Liver (tissue), 9 donors: ENCODE measurements around the gene KLHL42. TPM values are rescaled to one million over a fixed set of nuclear protein-coding genes. Genes with fewer than 3 reads are reported as not detected.
"Not testable (repeated sequence)": the region's sequence is repeated elsewhere in the genome, so short reads cannot be mapped to it uniquely, and the experiment has no call there.

ENCODE experiments used
- DNase-seq: peaks from one replicate; pipeline ENCODE4 v3.0.0-alpha.2; 2017; ENCODE audit warnings: low spot score
- H3K27ac ChIP-seq, 2 donors: one replicate each; pipeline ENCODE4 v1.7.0; 2013; ENCODE audit warnings: inconsistent platforms in 2 of 2, low read length in 2 of 2, control low read depth in 1 of 2, low read depth in 1 of 2, mild to moderate bottlenecking in 1 of 2
- H3K27me3 ChIP-seq, 4 donors: one replicate each; pipeline versions ENCODE4 v1.6.1 to v1.7.0; 2013; ENCODE audit warnings: low read length in 3 of 4, inconsistent platforms in 1 of 4, mild to moderate bottlenecking in 1 of 4, moderate library complexity in 1 of 4; ENCODE audit not compliant: control insufficient read depth in 4 of 4, insufficient read depth in 4 of 4
- H3K36me3 ChIP-seq, 4 donors: one replicate each; pipeline versions ENCODE4 v1.6.1 to v1.7.0; 2013; ENCODE audit warnings: low read length in 3 of 4, mild to moderate bottlenecking in 3 of 4, low read depth in 1 of 4, moderate library complexity in 1 of 4; ENCODE audit not compliant: control insufficient read depth in 4 of 4, insufficient read depth in 3 of 4
- H3K4me1 ChIP-seq, 4 donors: one replicate each; pipeline versions ENCODE4 v1.6.1 to v1.7.0; 2013; ENCODE audit warnings: low read length in 3 of 4, mild to moderate bottlenecking in 3 of 4, moderate library complexity in 1 of 4; ENCODE audit not compliant: control insufficient read depth in 4 of 4, insufficient read depth in 4 of 4
- H3K4me3 ChIP-seq, 3 donors: one replicate each; pipeline versions ENCODE4 v1.6.1 to v1.7.0; 2013; ENCODE audit warnings: low read length in 3 of 3, control low read depth in 1 of 3, low read depth in 1 of 3, mild to moderate bottlenecking in 1 of 3
- H3K9ac ChIP-seq, 2 donors: one replicate each; pipeline ENCODE4 v1.7.0; 2013; ENCODE audit warnings: low read length in 2 of 2, mild to moderate bottlenecking in 2 of 2, moderate library complexity in 2 of 2, control low read depth in 1 of 2, low read depth in 1 of 2
- H3K9me3 ChIP-seq, 4 donors: one replicate each; pipeline versions ENCODE4 v1.6.1 to v1.7.0; 2013; ENCODE audit warnings: low read length in 3 of 4; ENCODE audit not compliant: control insufficient read depth in 4 of 4
- ATF3 ChIP-seq: IDR thresholded peaks from 2 replicates; pipeline ENCODE4 v1.6.1; 2016; ENCODE audit warnings: antibody characterized with exemption
- EGR1 ChIP-seq, 2 donors: IDR thresholded peaks; 2 replicates each; pipeline ENCODE4 v1.6.1; 2016 to 2018; ENCODE audit warnings: antibody characterized with exemption in 2 of 2, low read depth in 2 of 2
- FOXA1 ChIP-seq: IDR thresholded peaks from 2 replicates; pipeline ENCODE4 v1.6.1; 2016; ENCODE audit warnings: antibody characterized with exemption
- FOXA2 ChIP-seq: IDR thresholded peaks from 2 replicates; pipeline ENCODE4 v1.6.1; 2016; ENCODE audit warnings: antibody characterized with exemption
- HNF4A ChIP-seq, 2 donors: conservative IDR thresholded peaks; 2 replicates each; pipeline ENCODE4 v1.6.1; 2016; ENCODE audit warnings: antibody characterized with exemption in 2 of 2, mild to moderate bottlenecking in 2 of 2
- HNF4G ChIP-seq: IDR thresholded peaks from 2 replicates; pipeline ENCODE4 v1.6.1; 2016; ENCODE audit warnings: antibody characterized with exemption
- JUND ChIP-seq, 2 donors: IDR thresholded peaks; 2 replicates each; pipeline ENCODE4 v1.6.1; 2016; ENCODE audit warnings: antibody characterized with exemption in 2 of 2
- MAX ChIP-seq: IDR thresholded peaks from 2 replicates; pipeline ENCODE4 v1.6.1; 2016; ENCODE audit warnings: antibody characterized with exemption
- NR2F2 ChIP-seq: IDR thresholded peaks from 2 replicates; pipeline ENCODE4 v1.6.1; 2016; ENCODE audit warnings: antibody characterized with exemption
- REST ChIP-seq: IDR thresholded peaks from 2 replicates; pipeline ENCODE4 v1.6.1; 2016; ENCODE audit warnings: antibody characterized with exemption, mild to moderate bottlenecking
- RXRA ChIP-seq, 2 donors: IDR thresholded peaks; 2 replicates each; pipeline ENCODE4 v1.6.1; 2017 to 2018; ENCODE audit warnings: antibody characterized with exemption in 2 of 2, mild to moderate bottlenecking in 1 of 2
- SP1 ChIP-seq: IDR thresholded peaks from 2 replicates; pipeline ENCODE4 v1.6.1; 2018; ENCODE audit warnings: antibody characterized with exemption, mild to moderate bottlenecking
- TAF1 ChIP-seq: conservative IDR thresholded peaks from 2 replicates; pipeline ENCODE4 v1.6.1; 2016; ENCODE audit warnings: antibody characterized with exemption, mild to moderate bottlenecking
- YY1 ChIP-seq: IDR thresholded peaks from 2 replicates; pipeline ENCODE4 v1.6.1; 2016; ENCODE audit warnings: antibody characterized with exemption, mild to moderate bottlenecking
- ZBTB33 ChIP-seq: IDR thresholded peaks from 2 replicates; pipeline ENCODE4 v1.6.1; 2016; ENCODE audit warnings: antibody characterized with exemption
- WGBS: extraction: QIAGEN DNeasy Blood & Tissue Kit; methylation state at CpG from one replicate; pipeline ENCODE4 v1.1.7; 2013; 5-methylcytosine and 5-hydroxymethylcytosine counted together
- polyA plus RNA-seq, 2 donors: library from polyadenylated mRNA; stranded (reverse) in 1 of 2; unstranded in 1 of 2; fragments of 200-250 nt in 1 of 2; fragments of >200 nt in 1 of 2; fragmentation: Nextera tagmentation in 1 of 2; extraction: Ambion mirVana in 1 of 2; gene quantifications; one replicate each; pipeline versions ENCODE4 v1.2.1 to v1.2.3, GENCODE V29; 2013 to 2015
- total RNA-seq, 2 donors: library from RNA; depleted of rRNA; stranded (reverse); fragments of >200 nt; gene quantifications; one replicate each; pipeline ENCODE4 v1.2.3, GENCODE V29; 2014
- donor health status: healthy.
- donor health status: healthy.
- donor health status: healthy.
- donor health status: healthy.
- donor health status: healthy.

KLHL42 gene
- total and polyA plus RNA-seq, 4 donors: 3.6 to 13.4 (median 6.4) TPM

- Histone ChIP-seq H3K27ac (no peak overlapping the region), H3K4me3 (no peak overlapping the region), H3K9ac (no peak overlapping the region), H3K9me3 (no peaks in the 10 kb centered on the region), H3K36me3 (peaks cover 0 to 13% (median 6%) of the 10 kb centered on the region in 4 donors), H3K4me1 (peaks cover 2 to 12% (median 3%) of the 10 kb centered on the region in 4 donors), H3K27me3 (no peaks in the 10 kb centered on the region)
- TF ChIP-seq YY1 (no peak), ATF3 (no peak), RXRA (IDR thresholded peaks at IDR 0.05) (no peak), REST (no peak), NR2F2 (no peak), HNF4A (conservative IDR thresholded peaks at IDR 0.05) (no peak), HNF4G (no peak), EGR1 (IDR thresholded peaks at IDR 0.05; ENCODE audit: low read depth in 2 of 2) (no peak), TAF1 (no peak), FOXA2 (no peak), MAX (no peak), SP1 (no peak), JUND (IDR thresholded peaks at IDR 0.05) (no peak), FOXA1 (no peak), ZBTB33 (no peak)
- DNase-seq: no peak
- WGBS: 97% methylated on average over 5 of the region's 5 CpGs
These were observed 36.4 kb upstream of the KLHL42 start for GRCh38 chr12:27743601-27744000.

- peaks cover under 1 to 12% (median 3%) of the 10 kb centered on the region in 4 donors for H3K4me1 ChIP-seq
- not testable (repeated sequence) for H3K9ac ChIP-seq, DNase-seq, H3K9me3 ChIP-seq, H3K4me3 ChIP-seq, H3K36me3 ChIP-seq, H3K27ac ChIP-seq, H3K27me3 ChIP-seq
- 83% methylated on average over 1 of the region's 1 CpG for WGBS
These were observed 34.3 kb upstream of the KLHL42 start for GRCh38 chr12:27745734-27746133.
